ENCODE measurements around the gene POLN.

DNA sequence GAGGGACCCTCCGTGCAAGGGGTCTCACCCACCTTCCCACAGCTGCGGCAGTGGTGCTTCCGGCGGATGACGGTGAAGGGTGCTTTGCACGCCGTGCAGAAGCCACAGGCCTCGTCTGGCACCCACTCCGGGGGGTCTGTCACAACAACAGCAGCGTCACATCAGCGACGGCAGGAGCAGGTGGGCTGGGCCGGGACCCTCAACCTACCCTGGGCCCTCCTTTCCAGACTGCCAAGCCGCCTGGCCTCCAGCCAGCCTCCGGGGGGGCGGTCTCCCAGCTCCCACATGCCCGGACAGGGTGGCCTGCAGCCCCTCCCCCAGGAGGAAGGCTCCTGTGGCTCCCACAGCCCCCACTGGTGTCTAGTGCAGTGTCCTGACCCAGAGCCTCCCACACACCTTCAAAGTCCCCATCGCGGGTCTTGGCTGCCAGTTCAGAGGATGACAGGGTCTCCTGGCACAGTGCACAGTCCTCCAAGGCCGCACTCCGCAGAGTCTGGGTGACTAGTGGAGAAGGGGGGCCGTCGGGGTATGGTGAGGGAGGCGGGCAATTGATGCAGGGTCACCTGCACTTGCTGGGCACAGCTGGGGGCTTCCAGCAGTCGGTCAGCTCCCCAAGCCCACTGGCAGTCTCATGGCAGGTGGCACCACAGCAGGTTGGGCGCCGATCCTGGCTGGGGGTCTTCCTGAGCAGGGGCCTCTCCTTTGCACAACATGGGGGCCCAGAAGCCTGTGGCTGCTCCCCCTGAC, 29.5 kb upstream of the POLN start:
- TF ChIP-seq CTCF (conservative IDR thresholded peaks at IDR 0.05) = no peak
- TF ChIP-seq EZH2 (IDR thresholded peaks at IDR 0.05; ENCODE audit: low read depth) = no peak

Data from PC-9 (cell line).